MM.1S (cell line): ENCODE data around the gene DPH1.

Experiments used
- DNase-seq: peaks from one replicate; pipeline ENCODE4 v3.0.0-alpha.2; 2015
- H2AFZ ChIP-seq: fragments of 300-600 bp; sonication (generic); 2 replicates; pipeline ENCODE4 v1.6.0; 2016; ENCODE audit warnings: antibody characterized with exemption, low read length
- H3F3A ChIP-seq: fragments of 300-600 bp; sonication (generic); 2 replicates; pipeline ENCODE4 v1.6.1; 2016; ENCODE audit warnings: mild to moderate bottlenecking, antibody characterized with exemption, low read length, moderate library complexity, mixed read lengths; ENCODE audit not compliant: insufficient read depth
- H3K27ac ChIP-seq: fragments of 300-600 bp; sonication (generic); 2 replicates; pipeline ENCODE4 v1.5.1; 2016; ENCODE audit warnings: mild to moderate bottlenecking, low read length
- H3K27me3 ChIP-seq: fragments of 300-600 bp; sonication (generic); replicated peaks from 2 replicates; pipeline ENCODE4 v1.6.0; 2016; ENCODE audit warnings: low read length; ENCODE audit not compliant: insufficient read depth
- H3K36me3 ChIP-seq: fragments of 300-600 bp; sonication (generic); replicated peaks from 2 replicates; pipeline ENCODE4 v1.6.1; 2016; ENCODE audit warnings: mild to moderate bottlenecking, low read length, mixed read lengths; ENCODE audit not compliant: insufficient read depth
- H3K4me1 ChIP-seq: fragments of 300-600 bp; sonication (generic); 2 replicates; pipeline ENCODE4 v1.6.1; 2016; ENCODE audit warnings: low read length, mixed read lengths
- H3K4me2 ChIP-seq: fragments of 300-600 bp; sonication (generic); 2 replicates; pipeline ENCODE4 v1.6.0; 2016; ENCODE audit warnings: low read depth, low read length
- H3K4me3 ChIP-seq: fragments of 300-600 bp; sonication (generic); 2 replicates; pipeline ENCODE4 v1.5.1; 2016; ENCODE audit warnings: low read length, mixed read lengths
- H3K79me2 ChIP-seq: fragments of 300-600 bp; sonication (generic); 2 replicates; pipeline ENCODE4 v1.6.1; 2016; ENCODE audit warnings: mixed run types, low read length, mixed read lengths
- H3K9ac ChIP-seq: fragments of 300-600 bp; sonication (generic); 2 replicates; pipeline ENCODE4 v1.6.1; 2016; ENCODE audit warnings: low read length, mixed read lengths
- H3K9me2 ChIP-seq: fragments of 300-600 bp; sonication (generic); replicated peaks from 2 replicates; pipeline ENCODE4 v1.6.1; 2016; ENCODE audit warnings: mild to moderate bottlenecking, low read length, mixed read lengths; ENCODE audit not compliant: insufficient read depth
- H3K9me3 ChIP-seq: fragments of 300-600 bp; sonication (generic); replicated peaks from 2 replicates; pipeline ENCODE4 v1.6.1; 2016; ENCODE audit warnings: mild to moderate bottlenecking, low read length, mixed read lengths; ENCODE audit not compliant: insufficient read depth
- H4K20me1 ChIP-seq: fragments of 300-600 bp; sonication (generic); 2 replicates; pipeline ENCODE4 v1.6.1; 2016; ENCODE audit warnings: mild to moderate bottlenecking, low read length, moderate library complexity, mixed read lengths; ENCODE audit not compliant: insufficient read depth
- CTCF ChIP-seq: fragments of 300-600 bp; sonication (generic); IDR thresholded peaks from 2 replicates; pipeline ENCODE4 v1.5.1; 2016; ENCODE audit warnings: antibody characterized with exemption, low read length, mixed read lengths
- EZH2 ChIP-seq: fragments of 300-600 bp; sonication (generic); optimal IDR thresholded peaks from 2 replicates; pipeline ENCODE3; 2017; ENCODE audit warnings: low read depth, mild to moderate bottlenecking, antibody characterized with exemption, low read length, mixed read lengths
- EZH2phosphoT487 ChIP-seq: fragments of 300-600 bp; sonication (generic); IDR thresholded peaks from 2 replicates; pipeline ENCODE4 v1.6.1; 2018; ENCODE audit warnings: antibody characterized with exemption, low read length

The DPH1 gene

GRCh38 chr17:2062571-2063183, 32.7 kb downstream of the DPH1 start:
- H3K27ac ChIP-seq = no peak overlapping the region
- H3K27me3 ChIP-seq = no peaks in the 10 kb centered on the region
- no peak for TF ChIP-seq CTCF
- no peak for TF ChIP-seq EZH2phosphoT487
- no peak for TF ChIP-seq EZH2
- no peak overlapping the region for H3K4me2 ChIP-seq
- H3K36me3 ChIP-seq = no peaks in the 10 kb centered on the region
- no peaks in the 10 kb centered on the region for H3K9me2 ChIP-seq
- H2AFZ ChIP-seq = no peak overlapping the region
- DNase-seq = no peak
- no peaks in the 10 kb centered on the region for H4K20me1 ChIP-seq
- no peaks in the 10 kb centered on the region for H3K4me1 ChIP-seq
- H3F3A ChIP-seq = no peaks in the 10 kb centered on the region
- no peak overlapping the region for H3K9ac ChIP-seq
- no peaks in the 10 kb centered on the region for H3K9me3 ChIP-seq
- no peaks in the 10 kb centered on the region for H3K79me2 ChIP-seq
- H3K4me3 ChIP-seq = no peak overlapping the region

- H4K20me1 ChIP-seq = no peaks in the 10 kb centered on the region
- no peak for TF ChIP-seq CTCF
- TF ChIP-seq EZH2phosphoT487 = no peak
- no peak overlapping the region for H3K4me2 ChIP-seq
These were observed 33.6 kb downstream of the DPH1 start for GRCh38 chr17:2063261-2064146.

GRCh38 chr17:2064147-2064489, 34.2 kb downstream of the DPH1 start:
- no peaks in the 10 kb centered on the region for H3K9me3 ChIP-seq
- H3K27me3 ChIP-seq = no peaks in the 10 kb centered on the region
- no peaks in the 10 kb centered on the region for H3K79me2 ChIP-seq
- DNase-seq = no peak
- no peaks in the 10 kb centered on the region for H3K4me1 ChIP-seq
- no peaks in the 10 kb centered on the region for H3K9me2 ChIP-seq
- H2AFZ ChIP-seq = no peak overlapping the region
- no peaks in the 10 kb centered on the region for H3K36me3 ChIP-seq
- no peak overlapping the region for H3K4me2 ChIP-seq
- H3K4me3 ChIP-seq = no peak overlapping the region
- H3K9ac ChIP-seq = no peak overlapping the region
- H3K27ac ChIP-seq = no peak overlapping the region
- H3F3A ChIP-seq = no peaks in the 10 kb centered on the region
- H4K20me1 ChIP-seq = no peaks in the 10 kb centered on the region
- TF ChIP-seq CTCF = no peak
- no peak for TF ChIP-seq EZH2phosphoT487
- no peak for TF ChIP-seq EZH2

More at GRCh38 chr17:2063261-2064146, 33.6 kb downstream of the DPH1 start:
- Histone ChIP-seq H3K36me3 (no peaks in the 10 kb centered on the region), H2AFZ (no peak overlapping the region), H3F3A (no peaks in the 10 kb centered on the region), H3K27me3 (no peaks in the 10 kb centered on the region), H3K79me2 (no peaks in the 10 kb centered on the region), H3K27ac (no peak overlapping the region), H3K9me3 (no peaks in the 10 kb centered on the region), H3K4me3 (no peak overlapping the region), H3K9ac (no peak overlapping the region), H3K9me2 (no peaks in the 10 kb centered on the region), H3K4me1 (no peaks in the 10 kb centered on the region)
- no peak for DNase-seq
